HAP-1 (cell line): ENCODE measurements around the gene RYR1.

Experiments
- DNase-seq, 2 experiments: peaks; one replicate each; pipeline ENCODE4 v3.0.0-alpha.2; 2016 to 2020; ENCODE audit warnings: low spot score in 2 of 2
- H3K27me3 ChIP-seq: fragments of 250-450 bp; sonication (Bioruptor Pico); 2 replicates; pipeline ENCODE4 v1.5.1; 2020; ENCODE audit warnings: low read depth, mild to moderate bottlenecking, moderate library complexity
- H3K36me3 ChIP-seq: fragments of 250-450 bp; sonication (Bioruptor Pico); replicated peaks from 2 replicates; pipeline ENCODE4 v1.5.1; 2020; ENCODE audit warnings: mild to moderate bottlenecking
- H3K4me1 ChIP-seq: fragments of 250-450 bp; sonication (Bioruptor Pico); 2 replicates; pipeline ENCODE4 v1.5.1; 2020; ENCODE audit warnings: mild to moderate bottlenecking
- H3K4me3 ChIP-seq: fragments of 250-450 bp; sonication (Bioruptor Pico); 2 replicates; pipeline ENCODE4 v1.5.1; 2020; ENCODE audit warnings: mild to moderate bottlenecking, moderate library complexity
- H3K9me3 ChIP-seq: fragments of 250-450 bp; sonication (Bioruptor Pico); 2 replicates; pipeline ENCODE4 v1.5.1; 2020; ENCODE audit warnings: mild to moderate bottlenecking, moderate library complexity
- in situ Hi-C: fragments of 300-500 bp; cut with MboI; formaldehyde crosslinking; loops from 3 replicates; pipeline ENCODE4 v1.14.3; 2020; ENCODE audit warnings: low sequenced_read_pairs, inconsistent platforms, mixed read lengths

RYR1 gene

DNA sequence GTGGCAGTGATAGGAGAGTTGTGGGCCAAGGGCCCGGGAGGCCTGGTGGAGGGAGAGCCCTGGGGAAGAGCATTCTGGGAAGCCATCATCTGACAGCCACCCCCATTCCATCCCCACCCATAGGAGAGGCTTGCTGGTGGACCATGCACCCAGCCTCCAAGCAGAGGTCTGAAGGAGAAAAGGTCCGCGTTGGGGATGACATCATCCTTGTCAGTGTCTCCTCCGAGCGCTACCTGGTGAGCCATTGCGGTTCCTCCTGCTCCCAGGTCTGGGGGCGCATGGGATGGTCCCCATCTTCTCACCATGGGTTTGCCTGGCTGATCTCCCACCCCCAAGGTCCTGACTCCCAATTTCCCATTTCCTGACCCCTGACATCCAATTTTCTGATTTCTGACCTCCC lies 10.5 kb downstream of the RYR1 start:
- no peaks in the 10 kb centered on the region for H3K9me3 ChIP-seq
- no peak overlapping the region for H3K4me3 ChIP-seq
- in situ Hi-C loops: no loop called here
- DNase-seq: no peak
- H3K36me3 ChIP-seq: no peaks in the 10 kb centered on the region
- no peaks in the 10 kb centered on the region for H3K4me1 ChIP-seq
- no peaks in the 10 kb centered on the region for H3K27me3 ChIP-seq

DNA sequence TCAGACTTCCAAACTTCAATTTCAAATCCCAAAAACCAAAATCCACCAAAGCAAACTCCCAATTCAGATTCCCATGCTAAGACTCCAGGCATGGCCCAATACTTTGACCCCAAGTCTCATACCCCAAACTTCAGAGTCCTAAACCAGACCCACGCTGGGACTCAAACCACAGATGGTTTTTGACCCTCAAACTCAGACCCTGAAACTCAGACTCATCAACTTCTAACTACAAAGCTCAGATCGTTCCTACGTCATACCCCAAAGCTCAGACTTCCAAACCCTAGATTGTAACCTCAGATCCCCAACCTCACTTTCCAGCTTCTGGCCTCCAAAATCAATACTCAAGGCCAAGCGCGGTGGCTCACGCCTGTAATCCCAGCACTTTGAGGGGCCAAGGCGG lies 11.9 kb downstream of the RYR1 start:
- Histone ChIP-seq H3K36me3 (no peaks in the 10 kb centered on the region), H3K4me3 (no peak overlapping the region), H3K27me3 (no peaks in the 10 kb centered on the region), H3K9me3 (no peaks in the 10 kb centered on the region), H3K4me1 (no peaks in the 10 kb centered on the region)
- in situ Hi-C loops: no loop called here
- DNase-seq: no peak

DNA sequence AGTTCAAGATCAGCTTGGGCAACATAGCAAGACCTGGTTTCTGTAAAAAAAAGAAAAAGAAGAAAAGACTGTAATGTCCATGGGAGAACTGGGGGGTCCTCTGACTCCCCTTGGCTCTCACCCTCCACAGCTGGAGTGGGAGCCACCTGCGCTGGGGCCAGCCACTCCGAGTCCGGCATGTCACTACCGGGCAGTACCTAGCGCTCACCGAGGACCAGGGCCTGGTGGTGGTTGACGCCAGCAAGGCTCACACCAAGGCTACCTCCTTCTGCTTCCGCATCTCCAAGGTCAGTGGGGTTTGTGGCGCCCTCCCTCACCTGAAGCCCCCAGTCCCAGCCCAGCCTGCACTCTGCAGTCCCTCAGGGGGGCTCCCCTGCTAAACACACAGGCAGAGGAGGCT lies 14.7 kb downstream of the RYR1 start:
- no peaks in the 10 kb centered on the region for H3K36me3 ChIP-seq

GRCh38 chr19:38449518-38449917 lies 16.0 kb downstream of the RYR1 start:
- no peak for DNase-seq
- H3K4me3 ChIP-seq: no peak overlapping the region
- in situ Hi-C loops: no loop called here
- no peaks in the 10 kb centered on the region for H3K27me3 ChIP-seq
- H3K36me3 ChIP-seq: no peaks in the 10 kb centered on the region
- no peaks in the 10 kb centered on the region for H3K4me1 ChIP-seq
- no peaks in the 10 kb centered on the region for H3K9me3 ChIP-seq

More for the DNA sequence above, 14.7 kb downstream of the RYR1 start:
- in situ Hi-C loops: no loop called here
- no peaks in the 10 kb centered on the region for H3K27me3 ChIP-seq
- DNase-seq: no peak
- H3K4me3 ChIP-seq: no peak overlapping the region
- no peaks in the 10 kb centered on the region for H3K9me3 ChIP-seq
- no peaks in the 10 kb centered on the region for H3K4me1 ChIP-seq

- H3K9me3 ChIP-seq: no peaks in the 10 kb centered on the region
- no peaks in the 10 kb centered on the region for H3K4me1 ChIP-seq
- H3K36me3 ChIP-seq: no peaks in the 10 kb centered on the region
- in situ Hi-C loops: no loop called here
- H3K4me3 ChIP-seq: no peak overlapping the region
- no peak for DNase-seq
- no peaks in the 10 kb centered on the region for H3K27me3 ChIP-seq
These were observed 17.5 kb downstream of the RYR1 start for GRCh38 chr19:38451036-38451435.

DNA sequence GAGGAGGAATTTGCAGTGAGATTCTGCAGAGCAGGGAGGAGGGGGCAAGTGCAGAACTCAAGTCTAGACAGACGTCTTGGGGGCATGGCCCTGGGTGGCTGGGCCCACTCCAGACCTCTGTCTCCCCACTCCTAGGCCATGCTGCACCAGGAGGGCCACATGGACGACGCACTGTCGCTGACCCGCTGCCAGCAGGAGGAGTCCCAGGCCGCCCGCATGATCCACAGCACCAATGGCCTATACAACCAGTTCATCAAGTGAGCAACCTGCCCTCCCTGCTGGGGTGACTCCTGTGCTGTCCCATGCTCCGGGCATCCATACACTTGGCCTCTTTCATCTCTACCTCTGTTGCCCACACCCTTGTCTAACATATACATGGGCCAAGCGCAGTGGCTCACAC lies 18.1 kb downstream of the RYR1 start:
- no peak for DNase-seq
- Histone ChIP-seq H3K27me3 (no peaks in the 10 kb centered on the region), H3K9me3 (no peaks in the 10 kb centered on the region), H3K36me3 (no peaks in the 10 kb centered on the region), H3K4me3 (no peak overlapping the region), H3K4me1 (no peaks in the 10 kb centered on the region)
- in situ Hi-C loops: no loop called here

- Histone ChIP-seq H3K9me3 (no peaks in the 10 kb centered on the region), H3K4me3 (no peak overlapping the region), H3K4me1 (no peaks in the 10 kb centered on the region), H3K36me3 (no peaks in the 10 kb centered on the region), H3K27me3 (no peaks in the 10 kb centered on the region)
- DNase-seq: peak in 1 of 2 experiments; percentile 77
- in situ Hi-C loops: no loop called here
These were observed 19.2 kb downstream of the RYR1 start for GRCh38 chr19:38452430-38453366.

GRCh38 chr19:38453596-38453995 lies 20.1 kb downstream of the RYR1 start:
- Histone ChIP-seq H3K9me3 (no peaks in the 10 kb centered on the region), H3K4me3 (no peak overlapping the region), H3K27me3 (no peaks in the 10 kb centered on the region), H3K4me1 (no peaks in the 10 kb centered on the region), H3K36me3 (no peaks in the 10 kb centered on the region)
- DNase-seq: no peak
- in situ Hi-C loops: no loop called here

- DNase-seq: peak; percentile 40 to 62
- Histone ChIP-seq H3K9me3 (no peaks in the 10 kb centered on the region), H3K4me3 (no peak overlapping the region), H3K4me1 (no peaks in the 10 kb centered on the region), H3K27me3 (no peaks in the 10 kb centered on the region), H3K36me3 (no peaks in the 10 kb centered on the region)
- in situ Hi-C loops: no loop called here
These were observed 21.5 kb downstream of the RYR1 start for GRCh38 chr19:38455031-38455430.

DNA sequence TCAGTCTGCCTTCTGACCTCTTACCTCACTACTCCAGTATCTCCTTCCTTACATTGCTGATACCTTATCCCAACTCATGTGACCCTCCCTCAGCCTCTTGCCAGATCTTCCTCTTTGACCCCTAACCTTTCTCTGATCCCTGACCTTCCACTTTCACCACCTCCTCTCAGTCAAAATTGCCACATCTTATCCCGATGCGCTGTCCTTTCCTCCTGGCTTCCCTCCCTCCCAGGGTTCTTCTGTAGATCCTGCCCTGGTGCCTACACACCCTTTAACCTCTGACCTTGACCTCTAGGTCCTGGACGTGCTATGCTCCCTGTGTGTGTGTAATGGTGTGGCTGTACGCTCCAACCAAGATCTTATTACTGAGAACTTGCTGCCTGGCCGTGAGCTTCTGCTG lies 23.7 kb downstream of the RYR1 start:
- in situ Hi-C loops: no loop called here
- no peaks in the 10 kb centered on the region for H3K36me3 ChIP-seq
- no peaks in the 10 kb centered on the region for H3K27me3 ChIP-seq
- H3K4me1 ChIP-seq: no peaks in the 10 kb centered on the region
- no peak overlapping the region for H3K4me3 ChIP-seq
- no peaks in the 10 kb centered on the region for H3K9me3 ChIP-seq
- no peak for DNase-seq

DNA sequence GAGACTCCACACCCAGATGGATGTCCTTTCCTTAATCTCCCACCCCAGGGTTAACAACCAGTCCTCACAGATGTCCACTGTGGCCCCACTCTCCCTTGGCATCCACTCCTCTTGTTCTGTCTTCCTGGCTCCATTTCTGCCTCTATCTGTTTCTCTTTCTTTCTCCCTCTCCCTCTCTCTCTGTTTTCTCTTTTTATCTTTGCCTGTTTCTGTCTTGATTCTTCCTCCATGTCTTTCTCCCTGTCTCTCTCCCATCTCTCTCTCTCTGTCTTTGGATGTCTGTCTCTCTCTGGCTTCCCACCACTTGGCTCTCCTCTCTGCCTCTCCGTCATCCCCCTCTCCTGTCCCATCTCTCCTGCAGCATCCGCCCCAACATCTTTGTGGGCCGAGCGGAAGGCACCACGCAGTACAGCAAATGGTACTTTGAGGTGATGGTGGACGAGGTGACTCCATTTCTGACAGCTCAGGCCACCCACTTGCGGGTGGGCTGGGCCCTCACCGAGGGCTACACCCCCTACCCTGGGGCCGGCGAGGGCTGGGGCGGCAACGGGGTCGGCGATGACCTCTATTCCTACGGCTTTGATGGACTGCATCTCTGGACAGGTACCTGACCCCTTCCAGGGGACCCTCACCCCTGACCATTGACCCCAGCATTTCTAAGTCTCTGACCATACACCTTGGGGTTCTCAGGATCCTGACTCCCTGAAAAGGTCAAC lies 24.4 kb downstream of the RYR1 start:
- Histone ChIP-seq H3K36me3 (no peaks in the 10 kb centered on the region), H3K4me3 (no peak overlapping the region), H3K27me3 (no peaks in the 10 kb centered on the region), H3K9me3 (no peaks in the 10 kb centered on the region), H3K4me1 (no peaks in the 10 kb centered on the region)
- in situ Hi-C loops: no loop called here
- DNase-seq: no peak

DNA sequence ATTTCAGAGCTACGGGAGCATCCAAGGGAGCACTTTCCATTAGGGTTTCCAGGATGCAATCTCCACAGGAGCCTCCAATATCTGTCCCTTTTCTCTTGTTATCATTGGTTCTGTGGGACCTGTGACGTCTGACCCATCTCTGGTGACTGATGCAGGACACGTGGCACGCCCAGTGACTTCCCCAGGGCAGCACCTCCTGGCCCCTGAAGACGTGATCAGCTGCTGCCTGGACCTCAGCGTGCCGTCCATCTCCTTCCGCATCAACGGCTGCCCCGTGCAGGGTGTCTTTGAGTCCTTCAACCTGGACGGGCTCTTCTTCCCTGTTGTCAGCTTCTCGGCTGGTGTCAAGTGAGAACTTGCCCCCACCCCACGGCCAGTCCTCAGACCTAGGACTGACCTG lies 25.5 kb downstream of the RYR1 start:
- Histone ChIP-seq H3K9me3 (no peaks in the 10 kb centered on the region), H3K4me1 (no peaks in the 10 kb centered on the region), H3K36me3 (no peaks in the 10 kb centered on the region), H3K4me3 (no peak overlapping the region), H3K27me3 (no peaks in the 10 kb centered on the region)
- no peak for DNase-seq
- in situ Hi-C loops: no loop called here

GRCh38 chr19:38463365-38463764 lies 29.9 kb downstream of the RYR1 start:
- Histone ChIP-seq H3K36me3 (no peaks in the 10 kb centered on the region), H3K9me3 (no peaks in the 10 kb centered on the region), H3K27me3 (no peaks in the 10 kb centered on the region), H3K4me3 (no peak overlapping the region), H3K4me1 (no peaks in the 10 kb centered on the region)
- in situ Hi-C loops: no loop called here
- no peak for DNase-seq

- Histone ChIP-seq H3K27me3 (no peaks in the 10 kb centered on the region), H3K4me1 (no peaks in the 10 kb centered on the region), H3K36me3 (no peaks in the 10 kb centered on the region), H3K4me3 (no peak overlapping the region), H3K9me3 (no peaks in the 10 kb centered on the region)
- no peak for DNase-seq
- in situ Hi-C loops: no loop called here
These were observed 31.1 kb downstream of the RYR1 start for GRCh38 chr19:38464421-38465082.
